ENCODE data around the gene SLC25A14. TPM values are rescaled to one million over a fixed set of nuclear protein-coding genes. Genes with fewer than 3 reads are reported as not detected.

The SLC25A14 gene, protein sequence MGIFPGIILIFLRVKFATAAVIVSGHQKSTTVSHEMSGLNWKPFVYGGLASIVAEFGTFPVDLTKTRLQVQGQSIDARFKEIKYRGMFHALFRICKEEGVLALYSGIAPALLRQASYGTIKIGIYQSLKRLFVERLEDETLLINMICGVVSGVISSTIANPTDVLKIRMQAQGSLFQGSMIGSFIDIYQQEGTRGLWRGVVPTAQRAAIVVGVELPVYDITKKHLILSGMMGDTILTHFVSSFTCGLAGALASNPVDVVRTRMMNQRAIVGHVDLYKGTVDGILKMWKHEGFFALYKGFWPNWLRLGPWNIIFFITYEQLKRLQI
- polyA plus RNA-seq (2013), result 9.7 and 10.6 TPM in 2 replicates

DNA sequence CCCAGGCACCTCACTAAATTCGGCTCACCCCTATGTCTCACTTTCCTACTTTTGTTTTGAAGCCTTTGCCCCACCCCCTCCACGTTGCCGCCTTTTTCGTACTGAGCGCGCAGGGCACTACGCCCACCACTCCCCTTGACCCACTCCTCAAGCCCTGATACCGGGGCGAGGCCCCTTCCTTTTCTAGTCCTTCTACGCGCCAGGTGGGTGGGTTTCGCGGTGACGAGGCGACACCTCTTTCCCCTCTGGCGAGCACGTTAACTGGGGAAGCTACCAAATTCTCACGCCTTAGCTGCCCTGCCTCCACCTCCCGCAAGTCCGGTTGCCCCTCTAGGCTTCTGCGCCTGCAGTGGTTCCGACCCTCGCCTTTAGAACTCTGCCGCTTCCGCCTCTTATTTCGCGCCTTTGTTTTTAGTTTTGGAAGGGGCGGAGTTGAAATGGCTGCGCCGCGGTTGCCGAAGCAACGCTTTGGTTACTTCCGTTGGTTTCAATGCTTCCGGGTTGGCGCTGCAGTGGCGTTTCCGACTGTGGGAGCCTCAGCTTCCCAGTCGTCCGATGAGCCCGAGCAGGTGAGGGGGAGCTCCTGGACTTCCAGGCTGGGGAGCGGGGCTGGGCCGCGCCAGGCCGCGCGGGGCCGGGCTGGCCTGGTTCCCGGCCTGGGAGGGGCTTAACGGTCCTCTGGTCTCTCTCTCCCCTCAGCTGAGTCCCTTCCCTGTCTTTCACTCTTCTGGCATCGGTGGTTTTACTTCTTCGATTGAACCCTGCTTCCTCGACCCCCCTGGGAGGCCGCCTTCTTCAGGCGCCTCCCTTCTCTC is at the start of gene SLC25A14:
Gene SLC25A14 (plus strand): TSS at position 512 of the 815 bp plus-strand sequence. CDS start 360 bp downstream, outside the sequence.
- H3K9me3 ChIP-seq (ENCODE audit: insufficient read depth, low read depth, low read length), result no peaks in the 10 kb centered on the region
- no peaks in the 10 kb centered on the region for H3K4me1 ChIP-seq (ENCODE audit: control insufficient read depth in 1 of 2, insufficient read depth in 2 of 2, low read length in 2 of 2)
- H2AFZ ChIP-seq (ENCODE audit: insufficient read depth, low read length, poor library complexity), result peak within 1 kb of the TSS; percentile 92
- H3K23ac ChIP-seq (ENCODE audit: low read length), result no peak within 1 kb of the TSS
- no peak within 1 kb of the TSS for H2BK12ac ChIP-seq (ENCODE audit: low read length)
- peak within 1 kb of the TSS; percentile 11 for H2BK120ac ChIP-seq (ENCODE audit: insufficient read depth, low read length, poor library complexity)
- no peak within 1 kb of the TSS for H2AK5ac ChIP-seq (ENCODE audit: low read length)
- no peak within 1 kb of the TSS for H3K27ac ChIP-seq (ENCODE audit: low read depth, low read length)
- H4K12ac ChIP-seq (ENCODE audit: low read depth, low read length), result peak within 1 kb of the TSS; percentile 87
- peak; percentile 17 to 73 for DNase-seq
- no peaks in the 10 kb centered on the region for H3K27me3 ChIP-seq (ENCODE audit: insufficient read depth, low read length)
- no peak within 1 kb of the TSS for H2BK5ac ChIP-seq (ENCODE audit: low read depth, low read length, poor library complexity)
- H3K14ac ChIP-seq (ENCODE audit: low read length), result peak within 1 kb of the TSS; percentile 84
- peak within 1 kb of the TSS; percentile 87 for H3K9ac ChIP-seq (ENCODE audit: low read length)
- peaks cover 3% of the 10 kb centered on the region for H3K79me2 ChIP-seq (ENCODE audit: control insufficient read depth, insufficient read depth, low read length, poor library complexity)
- peak within 1 kb of the TSS; percentile 96 for H4K8ac ChIP-seq (ENCODE audit: low read depth, low read length)
- H3K18ac ChIP-seq (ENCODE audit: low read length), result peak within 1 kb of the TSS; percentile 78
- H3K4me2 ChIP-seq (ENCODE audit: low read length), result peak within 1 kb of the TSS; percentile 75
- H3K4me3 ChIP-seq (ENCODE audit: low read depth, low read length), result peak within 1 kb of the TSS; percentile 85
- H3K4ac ChIP-seq (ENCODE audit: low read depth, low read length), result peak within 1 kb of the TSS; percentile 21
- peak within 1 kb of the TSS; percentile 73 for H4K91ac ChIP-seq (ENCODE audit: low read depth, low read length)
- WGBS (ENCODE audit: extremely low coverage, insufficient coverage, insufficient read length), result no CpG with 5 or more reads among the region's 55 CpGs
- peaks cover 5% of the 10 kb centered on the region for H3K79me1 ChIP-seq (ENCODE audit: low read length)
- H3K36me3 ChIP-seq (ENCODE audit: control insufficient read depth in 1 of 2, insufficient read depth in 2 of 2, low read length in 2 of 2), result no peaks in the 10 kb centered on the region

GRCh38 chrX:130295519-130296296 is 44.0 kb upstream of the SLC25A14 start:
- no peak overlapping the region for H3K4me2 ChIP-seq (ENCODE audit: low read length)
- no peaks in the 10 kb centered on the region for H3K79me2 ChIP-seq (ENCODE audit: control insufficient read depth, insufficient read depth, low read length, poor library complexity)
- H2BK120ac ChIP-seq (ENCODE audit: insufficient read depth, low read length, poor library complexity), result no peak overlapping the region
- H2AFZ ChIP-seq (ENCODE audit: insufficient read depth, low read length, poor library complexity), result no peak overlapping the region
- H2AK5ac ChIP-seq (ENCODE audit: low read length), result no peak overlapping the region
- H2BK5ac ChIP-seq (ENCODE audit: low read depth, low read length, poor library complexity), result no peak overlapping the region
- H4K8ac ChIP-seq (ENCODE audit: low read depth, low read length), result no peak overlapping the region
- DNase-seq, result no peak
- no CpG with 5 or more reads among the region's 5 CpGs for WGBS (ENCODE audit: extremely low coverage, insufficient coverage, insufficient read length)
- H3K27ac ChIP-seq (ENCODE audit: low read depth, low read length), result no peak overlapping the region
- no peak overlapping the region for H3K18ac ChIP-seq (ENCODE audit: low read length)
- no peak overlapping the region for H3K4me3 ChIP-seq (ENCODE audit: low read depth, low read length)
- H3K4ac ChIP-seq (ENCODE audit: low read depth, low read length), result no peak overlapping the region
- no peak overlapping the region for H2BK12ac ChIP-seq (ENCODE audit: low read length)
- H3K9me3 ChIP-seq (ENCODE audit: insufficient read depth, low read depth, low read length), result no peaks in the 10 kb centered on the region
- H4K91ac ChIP-seq (ENCODE audit: low read depth, low read length), result no peak overlapping the region
- no peak overlapping the region for H3K23ac ChIP-seq (ENCODE audit: low read length)
- H3K79me1 ChIP-seq (ENCODE audit: low read length), result no peaks in the 10 kb centered on the region
- no peak overlapping the region for H3K14ac ChIP-seq (ENCODE audit: low read length)
- no peaks in the 10 kb centered on the region for H3K27me3 ChIP-seq (ENCODE audit: insufficient read depth, low read length)
- no peak overlapping the region for H3K9ac ChIP-seq (ENCODE audit: low read length)
- no peak overlapping the region for H4K12ac ChIP-seq (ENCODE audit: low read depth, low read length)
- H3K36me3 ChIP-seq (ENCODE audit: control insufficient read depth in 1 of 2, insufficient read depth in 2 of 2, low read length in 2 of 2), result no peaks in the 10 kb centered on the region
- no peaks in the 10 kb centered on the region for H3K4me1 ChIP-seq (ENCODE audit: control insufficient read depth in 1 of 2, insufficient read depth in 2 of 2, low read length in 2 of 2)

GRCh38 chrX:130296297-130296678 is 43.4 kb upstream of the SLC25A14 start:
- H3K79me1 ChIP-seq (ENCODE audit: low read length), result no peaks in the 10 kb centered on the region
- no peaks in the 10 kb centered on the region for H3K4me1 ChIP-seq (ENCODE audit: control insufficient read depth in 1 of 2, insufficient read depth in 2 of 2, low read length in 2 of 2)
- no CpG with 5 or more reads among the region's 3 CpGs for WGBS (ENCODE audit: extremely low coverage, insufficient coverage, insufficient read length)

GRCh38 chrX:130296743-130297142 is 43.0 kb upstream of the SLC25A14 start:
- no CpG with 5 or more reads among the region's 2 CpGs for WGBS (ENCODE audit: extremely low coverage, insufficient coverage, insufficient read length)
- H3K4ac ChIP-seq (ENCODE audit: low read depth, low read length), result no peak overlapping the region

More at GRCh38 chrX:130296297-130296678, 43.4 kb upstream of the SLC25A14 start:
- Histone ChIP-seq H4K8ac (ENCODE audit: low read depth, low read length) (no peak overlapping the region), H4K91ac (ENCODE audit: low read depth, low read length) (no peak overlapping the region), H3K4me3 (ENCODE audit: low read depth, low read length) (no peak overlapping the region), H2AK5ac (ENCODE audit: low read length) (no peak overlapping the region), H3K79me2 (ENCODE audit: control insufficient read depth, insufficient read depth, low read length, poor library complexity) (no peaks in the 10 kb centered on the region), H3K14ac (ENCODE audit: low read length) (no peak overlapping the region), H3K4ac (ENCODE audit: low read depth, low read length) (no peak overlapping the region), H3K27me3 (ENCODE audit: insufficient read depth, low read length) (no peaks in the 10 kb centered on the region), H3K27ac (ENCODE audit: low read depth, low read length) (no peak overlapping the region), H3K4me2 (ENCODE audit: low read length) (no peak overlapping the region), H3K23ac (ENCODE audit: low read length) (no peak overlapping the region), H2BK120ac (ENCODE audit: insufficient read depth, low read length, poor library complexity) (no peak overlapping the region), H3K18ac (ENCODE audit: low read length) (no peak overlapping the region), H3K9me3 (ENCODE audit: insufficient read depth, low read depth, low read length) (no peaks in the 10 kb centered on the region), H3K36me3 (ENCODE audit: control insufficient read depth in 1 of 2, insufficient read depth in 2 of 2, low read length in 2 of 2) (no peaks in the 10 kb centered on the region), H2BK12ac (ENCODE audit: low read length) (no peak overlapping the region), H3K9ac (ENCODE audit: low read length) (no peak overlapping the region), H4K12ac (ENCODE audit: low read depth, low read length) (no peak overlapping the region), H2AFZ (ENCODE audit: insufficient read depth, low read length, poor library complexity) (no peak overlapping the region), H2BK5ac (ENCODE audit: low read depth, low read length, poor library complexity) (no peak overlapping the region)
- peak in 1 of 2 donors; percentile 17 for DNase-seq

More at GRCh38 chrX:130296743-130297142, 43.0 kb upstream of the SLC25A14 start:
- Histone ChIP-seq H2AK5ac (ENCODE audit: low read length) (no peak overlapping the region), H3K23ac (ENCODE audit: low read length) (no peak overlapping the region), H3K9ac (ENCODE audit: low read length) (no peak overlapping the region), H2BK12ac (ENCODE audit: low read length) (no peak overlapping the region), H3K4me2 (ENCODE audit: low read length) (no peak overlapping the region), H4K12ac (ENCODE audit: low read depth, low read length) (no peak overlapping the region), H3K18ac (ENCODE audit: low read length) (no peak overlapping the region), H3K27me3 (ENCODE audit: insufficient read depth, low read length) (no peaks in the 10 kb centered on the region), H3K36me3 (ENCODE audit: control insufficient read depth in 1 of 2, insufficient read depth in 2 of 2, low read length in 2 of 2) (no peaks in the 10 kb centered on the region), H3K4me3 (ENCODE audit: low read depth, low read length) (no peak overlapping the region), H2BK5ac (ENCODE audit: low read depth, low read length, poor library complexity) (no peak overlapping the region), H3K79me2 (ENCODE audit: control insufficient read depth, insufficient read depth, low read length, poor library complexity) (no peaks in the 10 kb centered on the region), H4K91ac (ENCODE audit: low read depth, low read length) (no peak overlapping the region), H3K14ac (ENCODE audit: low read length) (no peak overlapping the region), H4K8ac (ENCODE audit: low read depth, low read length) (no peak overlapping the region), H2BK120ac (ENCODE audit: insufficient read depth, low read length, poor library complexity) (no peak overlapping the region), H3K4me1 (ENCODE audit: control insufficient read depth in 1 of 2, insufficient read depth in 2 of 2, low read length in 2 of 2) (no peaks in the 10 kb centered on the region), H3K9me3 (ENCODE audit: insufficient read depth, low read depth, low read length) (no peaks in the 10 kb centered on the region), H3K79me1 (ENCODE audit: low read length) (no peaks in the 10 kb centered on the region), H2AFZ (ENCODE audit: insufficient read depth, low read length, poor library complexity) (no peak overlapping the region), H3K27ac (ENCODE audit: low read depth, low read length) (no peak overlapping the region)
- no peak for DNase-seq

All from trophoblast cell (in vitro differentiated cells and primary cell).